PC-3 (cell line): Measurements from ENCODE around the gene PSMD2.

Source experiments
- EZH2 ChIP-seq: fragments of 300-600 bp; sonication (generic); IDR thresholded peaks from one replicate; pipeline ENCODE4 v1.6.1; 2017; ENCODE audit warnings: antibody characterized with exemption, mild to moderate bottlenecking, low read length; ENCODE audit not compliant: unreplicated experiment
- EZH2phosphoT487 ChIP-seq: fragments of 300-600 bp; sonication (generic); IDR thresholded peaks from 2 replicates; pipeline ENCODE4 v1.6.1; 2018; ENCODE audit warnings: mild to moderate bottlenecking, antibody characterized with exemption, low read length, borderline replicate concordance
- TF ChIP-seq, protein P1 (sequence below): fragments of 300-600 bp; sonication (generic); conservative IDR thresholded peaks from 2 replicates; pipeline ENCODE4 v1.5.1; 2017; ENCODE audit warnings: antibody characterized with exemption, low read depth, mild to moderate bottlenecking, low read length

DNA sequence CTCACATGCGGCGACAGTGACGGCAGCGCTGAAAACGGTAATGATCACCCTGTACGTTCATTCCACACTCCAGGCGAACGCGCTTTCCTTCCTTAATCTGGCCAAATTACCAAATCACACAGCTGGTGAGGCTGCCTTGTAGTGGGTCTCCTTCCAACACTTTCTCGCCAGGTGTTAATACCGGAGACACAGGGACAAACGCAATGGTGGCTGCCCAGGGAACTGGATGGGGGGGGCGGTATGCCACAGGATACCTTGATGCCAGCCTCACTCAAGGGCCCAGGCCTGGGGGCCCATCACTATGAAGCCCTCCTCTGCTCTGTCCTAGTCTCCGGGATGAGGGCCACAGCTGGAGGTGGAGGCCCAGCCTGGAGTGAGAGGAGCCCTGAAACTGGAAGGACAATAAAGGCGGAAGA is 36.3 kb upstream of the PSMD2 start:
- TF ChIP-seq, protein P1, sequence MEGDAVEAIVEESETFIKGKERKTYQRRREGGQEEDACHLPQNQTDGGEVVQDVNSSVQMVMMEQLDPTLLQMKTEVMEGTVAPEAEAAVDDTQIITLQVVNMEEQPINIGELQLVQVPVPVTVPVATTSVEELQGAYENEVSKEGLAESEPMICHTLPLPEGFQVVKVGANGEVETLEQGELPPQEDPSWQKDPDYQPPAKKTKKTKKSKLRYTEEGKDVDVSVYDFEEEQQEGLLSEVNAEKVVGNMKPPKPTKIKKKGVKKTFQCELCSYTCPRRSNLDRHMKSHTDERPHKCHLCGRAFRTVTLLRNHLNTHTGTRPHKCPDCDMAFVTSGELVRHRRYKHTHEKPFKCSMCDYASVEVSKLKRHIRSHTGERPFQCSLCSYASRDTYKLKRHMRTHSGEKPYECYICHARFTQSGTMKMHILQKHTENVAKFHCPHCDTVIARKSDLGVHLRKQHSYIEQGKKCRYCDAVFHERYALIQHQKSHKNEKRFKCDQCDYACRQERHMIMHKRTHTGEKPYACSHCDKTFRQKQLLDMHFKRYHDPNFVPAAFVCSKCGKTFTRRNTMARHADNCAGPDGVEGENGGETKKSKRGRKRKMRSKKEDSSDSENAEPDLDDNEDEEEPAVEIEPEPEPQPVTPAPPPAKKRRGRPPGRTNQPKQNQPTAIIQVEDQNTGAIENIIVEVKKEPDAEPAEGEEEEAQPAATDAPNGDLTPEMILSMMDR = no peak
- TF ChIP-seq EZH2 (no peak), EZH2phosphoT487 (no peak)
